ENCODE data around the gene KLHL41. TPM values are rescaled to one million over a fixed set of nuclear protein-coding genes. Genes with fewer than 3 reads are reported as not detected.
A peak's percentile ranks its signal among the peaks of the same experiment; 100 is the strongest.
"Not testable (repeated sequence)": the region's sequence is repeated elsewhere in the genome, so short reads cannot be mapped to it uniquely, and the experiment has no call there.

KLHL41 gene
- polyA plus RNA-seq, 1 donor from 2014 or later = 2.3 TPM

DNA sequence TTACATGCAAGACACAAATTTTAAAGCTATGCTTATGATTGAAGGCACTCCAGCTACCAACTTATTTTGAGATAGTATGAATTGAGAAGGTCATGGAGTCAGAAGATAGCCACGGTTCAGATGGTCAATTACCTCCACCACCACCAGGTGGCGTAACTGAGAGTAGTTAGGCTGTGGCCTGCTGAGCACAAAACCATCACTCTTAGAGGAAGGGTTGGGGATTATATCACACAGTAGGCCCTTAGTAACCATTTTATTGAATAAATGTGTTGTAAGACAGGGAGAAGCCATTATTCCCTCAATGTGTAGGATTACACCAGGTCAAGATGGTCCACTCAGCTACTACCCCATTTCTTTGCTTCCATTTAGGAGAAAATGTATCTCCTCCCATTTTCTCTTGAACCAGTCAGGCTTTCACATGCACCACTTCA is 18.8 kb downstream of the KLHL41 start:
- H3K79me2 ChIP-seq (replicated peaks; ENCODE audit: insufficient read depth, low read length) = no peaks in the 10 kb centered on the region
- H2AFZ ChIP-seq (ENCODE audit: low read depth, low read length) = no peak overlapping the region
- H4K20me1 ChIP-seq (ENCODE audit: insufficient read depth) = no peaks in the 10 kb centered on the region
- TF ChIP-seq POLR2AphosphoS5 (IDR thresholded peaks at IDR 0.05) (no peak), CTCF (IDR thresholded peaks at IDR 0.05; ENCODE audit: poor library complexity, severe bottlenecking) (peak; percentile 52), SMC3 (conservative IDR thresholded peaks at IDR 0.05; ENCODE audit: poor library complexity) (peak; percentile 38)
- H3K27ac ChIP-seq (ENCODE audit: low read length) = no peak overlapping the region
- H3F3A ChIP-seq (ENCODE audit: insufficient read depth, low read length, poor library complexity, severe bottlenecking) = no peaks in the 10 kb centered on the region
- H3K9ac ChIP-seq (ENCODE audit: low read length) = no peak overlapping the region
- no peaks in the 10 kb centered on the region for H3K9me3 ChIP-seq (ENCODE audit: low read length)
- no peaks in the 10 kb centered on the region for H3K9me2 ChIP-seq (ENCODE audit: insufficient read depth, low read length)
- no peaks in the 10 kb centered on the region for H3K27me3 ChIP-seq (ENCODE audit: insufficient read depth, low read depth, low read length)
- peaks cover 3% of the 10 kb centered on the region for H3K36me3 ChIP-seq (ENCODE audit: insufficient read depth, low read length)
- H3K4me2 ChIP-seq (ENCODE audit: low read length) = no peak overlapping the region
- H3K4me3 ChIP-seq (ENCODE audit: low read length) = no peak overlapping the region

GRCh38 chr2:169539460-169539859 is 30.0 kb downstream of the KLHL41 start:
- H3F3A ChIP-seq (ENCODE audit: insufficient read depth, low read length, poor library complexity, severe bottlenecking); H3K9me2 ChIP-seq (ENCODE audit: insufficient read depth, low read length); H4K20me1 ChIP-seq (ENCODE audit: insufficient read depth); H3K27ac ChIP-seq (ENCODE audit: low read length); H3K4me2 ChIP-seq (ENCODE audit: low read length); H3K36me3 ChIP-seq (ENCODE audit: insufficient read depth, low read length); H3K9ac ChIP-seq (ENCODE audit: low read length); H3K27me3 ChIP-seq (ENCODE audit: insufficient read depth, low read depth, low read length); H3K4me3 ChIP-seq (ENCODE audit: low read length); H3K9me3 ChIP-seq (ENCODE audit: low read length); H2AFZ ChIP-seq (ENCODE audit: low read depth, low read length); H3K79me2 ChIP-seq (replicated peaks; ENCODE audit: insufficient read depth, low read length): not testable (repeated sequence)

GRCh38 chr2:169540146-169540545 is 30.6 kb downstream of the KLHL41 start:
- Histone ChIP-seq H4K20me1 (ENCODE audit: insufficient read depth) (no peaks in the 10 kb centered on the region), H3K27ac (ENCODE audit: low read length) (no peak overlapping the region), H3K4me2 (ENCODE audit: low read length) (no peak overlapping the region), H3K27me3 (ENCODE audit: insufficient read depth, low read depth, low read length) (no peaks in the 10 kb centered on the region), H3K9ac (ENCODE audit: low read length) (no peak overlapping the region), H3K79me2 (replicated peaks; ENCODE audit: insufficient read depth, low read length) (no peaks in the 10 kb centered on the region), H3K36me3 (ENCODE audit: insufficient read depth, low read length) (no peaks in the 10 kb centered on the region), H3K9me2 (ENCODE audit: insufficient read depth, low read length) (no peaks in the 10 kb centered on the region), H3F3A (ENCODE audit: insufficient read depth, low read length, poor library complexity, severe bottlenecking) (no peaks in the 10 kb centered on the region), H3K4me3 (ENCODE audit: low read length) (no peak overlapping the region), H3K9me3 (ENCODE audit: low read length) (no peaks in the 10 kb centered on the region), H2AFZ (ENCODE audit: low read depth, low read length) (no peak overlapping the region)
- TF ChIP-seq REST (IDR thresholded peaks at IDR 0.05; ENCODE audit: borderline replicate concordance) (no peak), MXI1 (conservative IDR thresholded peaks at IDR 0.05; ENCODE audit: poor library complexity, severe bottlenecking) (no peak), RAD21 (conservative IDR thresholded peaks at IDR 0.05) (no peak), CTCF (IDR thresholded peaks at IDR 0.05; ENCODE audit: poor library complexity, severe bottlenecking) (no peak), EZH2 (IDR thresholded peaks at IDR 0.05; ENCODE audit: borderline replicate concordance, insufficient read depth, low read length, poor library complexity, severe bottlenecking) (no peak), TAF1 (IDR thresholded peaks at IDR 0.05; ENCODE audit: low read depth) (no peak), POLR2AphosphoS5 (IDR thresholded peaks at IDR 0.05) (no peak), SMC3 (conservative IDR thresholded peaks at IDR 0.05; ENCODE audit: poor library complexity) (no peak), EP300 (conservative IDR thresholded peaks at IDR 0.05; ENCODE audit: poor library complexity, severe bottlenecking) (no peak)
